D721Med (cell line): ENCODE results near the gene PTPA.

Experiments used
- DNase-seq: peaks from one replicate; pipeline ENCODE4 v3.0.0; 2011; ENCODE audit warnings: low spot score; ENCODE audit not compliant: insufficient read length
- FAIRE-seq: peaks from 2 replicates; lab custom pipeline; 2011; peaks lifted over from hg19 to GRCh38; lab: Jason Lieb, UNC
- TF ChIP-seq, protein P1 (sequence below): IDR thresholded peaks from 2 replicates; pipeline ENCODE4 v1.5.1; 2012; ENCODE audit warnings: mild to moderate bottlenecking, control low read depth; ENCODE audit not compliant: insufficient read depth; ENCODE audit errors: missing control alignments

Gene PTPA

DNA sequence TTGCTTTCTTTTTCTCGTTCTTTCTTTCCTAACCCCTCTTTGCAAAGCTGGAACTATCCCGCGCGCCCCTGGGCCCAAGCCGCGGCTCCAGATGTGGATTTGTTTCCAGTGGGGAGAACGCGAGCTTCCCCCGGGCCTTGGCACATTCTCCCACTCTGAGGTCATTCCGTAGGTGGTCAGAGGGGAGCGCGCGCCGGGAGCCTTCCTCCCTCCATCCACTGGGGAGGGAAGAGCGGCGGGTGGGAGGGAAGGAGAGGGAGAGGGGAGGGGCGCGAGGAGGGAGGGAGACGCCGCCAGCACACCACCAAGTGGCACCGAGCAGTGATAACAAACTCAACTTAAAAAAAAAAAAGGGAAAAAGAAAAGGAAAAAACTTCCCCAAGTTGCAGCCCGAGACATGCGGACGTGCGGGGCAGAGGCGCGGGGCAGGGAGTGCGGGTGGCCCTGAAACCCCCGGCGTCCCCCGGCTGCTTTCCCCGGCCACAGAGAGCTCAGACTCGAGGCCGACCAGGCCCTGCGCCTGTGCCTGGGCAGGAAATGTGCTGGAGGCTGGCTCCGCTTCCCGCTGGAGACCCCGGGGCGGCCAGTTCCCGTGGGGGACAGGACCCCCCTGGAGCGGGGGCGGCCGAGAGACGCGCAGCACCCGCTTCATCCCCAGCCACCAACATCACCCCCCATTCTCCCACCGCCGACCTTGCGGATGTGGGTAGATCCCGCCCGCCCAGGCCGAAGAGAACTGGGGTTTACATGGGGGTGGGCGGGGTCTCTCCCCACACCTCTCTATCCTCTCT is 63.7 kb downstream of the PTPA start:
- TF ChIP-seq, protein P1, sequence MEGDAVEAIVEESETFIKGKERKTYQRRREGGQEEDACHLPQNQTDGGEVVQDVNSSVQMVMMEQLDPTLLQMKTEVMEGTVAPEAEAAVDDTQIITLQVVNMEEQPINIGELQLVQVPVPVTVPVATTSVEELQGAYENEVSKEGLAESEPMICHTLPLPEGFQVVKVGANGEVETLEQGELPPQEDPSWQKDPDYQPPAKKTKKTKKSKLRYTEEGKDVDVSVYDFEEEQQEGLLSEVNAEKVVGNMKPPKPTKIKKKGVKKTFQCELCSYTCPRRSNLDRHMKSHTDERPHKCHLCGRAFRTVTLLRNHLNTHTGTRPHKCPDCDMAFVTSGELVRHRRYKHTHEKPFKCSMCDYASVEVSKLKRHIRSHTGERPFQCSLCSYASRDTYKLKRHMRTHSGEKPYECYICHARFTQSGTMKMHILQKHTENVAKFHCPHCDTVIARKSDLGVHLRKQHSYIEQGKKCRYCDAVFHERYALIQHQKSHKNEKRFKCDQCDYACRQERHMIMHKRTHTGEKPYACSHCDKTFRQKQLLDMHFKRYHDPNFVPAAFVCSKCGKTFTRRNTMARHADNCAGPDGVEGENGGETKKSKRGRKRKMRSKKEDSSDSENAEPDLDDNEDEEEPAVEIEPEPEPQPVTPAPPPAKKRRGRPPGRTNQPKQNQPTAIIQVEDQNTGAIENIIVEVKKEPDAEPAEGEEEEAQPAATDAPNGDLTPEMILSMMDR = peak; percentile 6
- DNase-seq (peak; percentile 34), FAIRE-seq (no peak)

DNA sequence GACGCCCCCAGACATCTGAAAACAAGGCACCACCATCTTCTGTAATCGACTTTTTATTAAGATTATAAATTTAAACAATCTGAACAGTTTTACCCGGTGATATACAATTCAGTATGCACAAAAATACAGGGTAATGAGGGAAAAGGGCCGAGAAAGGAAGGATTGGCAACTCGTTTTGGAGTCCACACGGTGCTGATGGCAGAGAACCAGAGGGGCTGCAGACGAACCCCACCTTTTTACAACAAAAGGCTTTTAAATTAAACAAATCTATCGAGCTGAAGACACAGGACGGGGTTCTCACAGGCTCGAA is 64.3 kb downstream of the PTPA start:
- FAIRE-seq = no peak
- DNase-seq = no peak
- TF ChIP-seq, protein P1 = no peak

DNA sequence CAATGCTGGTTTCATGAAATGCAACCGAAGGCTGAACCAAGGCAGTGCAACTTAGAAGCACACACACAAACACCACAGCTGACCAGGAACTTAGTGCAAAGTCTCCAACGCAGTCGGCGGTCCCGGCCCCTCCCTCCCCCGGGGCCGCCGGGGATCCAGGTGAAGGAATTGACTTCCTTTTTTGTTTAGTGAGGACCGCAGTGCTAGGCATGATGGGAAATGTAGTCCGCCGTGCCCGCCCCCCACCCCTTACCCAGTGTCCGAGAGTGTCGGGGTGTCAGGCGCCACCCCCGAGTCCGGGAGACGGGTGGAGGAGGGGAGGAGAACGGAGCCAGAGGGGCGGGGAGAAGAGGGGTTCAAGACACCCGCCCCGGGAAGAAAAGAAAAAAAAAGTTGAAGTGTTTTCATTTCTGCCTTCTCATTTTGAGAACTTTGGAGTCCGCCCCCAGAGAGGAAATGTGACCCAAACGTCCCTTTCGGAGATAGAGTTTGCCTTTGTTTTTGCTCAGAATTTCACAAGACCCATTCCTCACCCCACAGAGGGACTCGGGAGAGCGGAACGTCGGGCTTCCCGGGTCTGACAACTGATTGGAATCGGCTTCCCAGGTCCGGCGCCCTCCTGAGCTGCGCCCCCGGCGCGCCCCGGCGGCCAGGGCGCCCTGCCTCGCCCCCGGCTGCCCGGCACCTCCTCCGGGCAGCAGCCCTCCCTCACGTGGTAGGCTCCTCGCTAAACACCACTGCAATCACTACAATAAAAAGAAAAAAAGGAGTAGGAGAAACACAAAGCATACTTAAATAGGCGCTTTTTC is 64.8 kb downstream of the PTPA start:
- DNase-seq (peak; percentile 27), FAIRE-seq (no peak)
- TF ChIP-seq, protein P1 = no peak

DNA sequence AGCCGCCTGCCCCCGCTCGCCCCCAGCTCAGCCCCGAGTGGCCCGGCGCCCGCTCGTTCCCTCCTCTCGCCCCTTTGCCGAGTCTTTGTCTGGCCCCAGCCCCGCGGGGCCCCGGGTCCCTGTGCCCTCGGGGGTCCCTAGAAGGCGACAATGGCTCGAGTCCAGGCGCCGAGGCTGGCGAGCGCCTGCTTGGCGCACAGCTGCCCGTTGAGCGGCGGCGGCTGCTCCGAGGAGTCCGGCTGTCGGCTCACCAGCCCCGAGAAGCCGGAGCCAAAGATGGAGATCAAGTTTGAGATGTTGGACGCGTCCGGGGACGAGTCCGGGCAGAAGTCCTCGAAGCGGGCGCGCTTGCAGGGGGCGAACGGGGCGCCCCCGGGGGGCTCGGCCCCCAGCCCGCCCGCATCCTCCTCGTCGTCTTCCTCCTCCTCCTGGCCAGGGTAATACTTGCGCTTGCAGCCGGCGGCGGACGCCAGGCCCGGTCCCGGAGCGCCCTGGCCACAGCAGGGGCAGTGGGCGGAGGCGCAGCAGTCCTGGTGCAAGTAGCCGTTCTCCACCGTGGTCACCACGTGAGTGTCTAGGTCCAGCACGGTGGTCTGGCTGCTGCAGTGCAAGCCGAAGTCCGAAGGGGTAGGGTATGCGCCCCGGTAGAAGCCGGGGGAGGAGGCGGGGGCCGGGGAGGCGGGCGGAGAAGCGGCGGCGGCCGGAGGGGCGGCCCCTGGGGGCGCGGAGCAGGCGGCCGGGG is 65.7 kb downstream of the PTPA start:
- TF ChIP-seq, protein P1 = no peak
- DNase-seq (peak; percentile 31), FAIRE-seq (no peak)

DNA sequence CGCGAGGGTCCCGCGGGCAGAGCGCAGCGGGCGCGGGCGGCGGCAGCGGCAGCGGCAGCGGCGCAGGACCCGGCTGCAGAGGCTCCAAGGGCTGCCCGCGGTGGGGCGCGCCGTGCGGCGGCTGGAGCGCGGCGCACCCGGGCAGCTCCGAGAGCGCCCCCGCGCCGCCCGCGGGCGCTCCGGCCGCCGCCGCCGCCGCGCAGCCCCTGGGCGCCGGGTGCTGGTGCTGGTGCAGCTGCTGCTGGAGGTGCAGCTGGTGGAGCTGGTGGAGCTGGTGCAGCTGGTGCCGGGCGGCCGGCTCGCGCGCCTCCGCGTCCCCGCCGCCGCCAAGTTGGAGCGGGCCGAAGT is 66.2 kb downstream of the PTPA start:
- FAIRE-seq = no peak
- TF ChIP-seq, protein P1 = no peak
- DNase-seq = peak; percentile 24

DNA sequence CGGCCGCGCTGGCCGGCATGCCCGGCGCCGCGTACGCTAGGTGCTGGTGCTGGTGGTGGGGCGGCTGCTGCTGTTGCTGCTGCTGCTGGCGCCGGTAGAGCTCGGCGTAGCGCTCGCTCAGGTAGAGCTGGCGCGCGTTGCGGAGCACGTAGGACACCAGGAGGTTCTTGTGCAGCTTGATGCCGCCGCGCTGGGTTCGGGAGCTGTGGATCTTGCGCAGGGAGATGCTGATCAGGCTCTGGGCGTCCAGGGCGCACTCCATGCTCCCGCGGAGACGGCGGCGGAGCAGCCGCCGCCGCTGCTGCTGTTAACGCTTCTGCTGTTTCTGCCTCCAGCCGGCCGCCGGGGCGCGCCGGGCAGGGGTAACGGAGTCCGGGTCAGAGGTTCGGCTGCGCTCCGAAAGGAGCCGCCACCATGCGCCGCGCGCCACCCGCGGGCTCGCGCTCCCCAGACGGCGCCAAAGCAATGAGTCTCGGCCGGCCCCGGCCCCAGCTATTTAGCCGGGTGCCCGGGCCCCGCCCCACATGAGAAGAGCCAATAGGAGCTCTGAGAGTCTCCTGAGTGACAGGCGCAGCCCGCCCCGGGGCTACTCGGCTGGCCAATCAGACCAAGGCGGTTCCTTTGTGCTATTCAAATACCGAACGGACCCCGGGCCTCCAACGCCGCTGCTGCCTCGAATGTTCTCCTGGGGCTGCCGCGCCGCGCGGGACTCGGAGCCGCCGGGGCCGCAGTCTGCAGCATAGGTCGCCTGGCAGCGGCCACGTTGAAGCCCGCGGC is 66.8 kb downstream of the PTPA start, which contains the start of gene IER5L:
Gene IER5L (minus strand): TSS at position 471 of the 777 bp plus-strand sequence. CDS start 209 bp downstream, at position 262.
- DNase-seq (peak; percentile 100), FAIRE-seq (no peak)
- TF ChIP-seq, protein P1 = no peak
